ENCODE data around the gene KIF21A.

Gene KIF21A

GRCh38 chr12:39441189-39441962 is 1.5 kb downstream of the KIF21A start:
- Histone ChIP-seq H3K27me3 (replicated peaks; ENCODE audit: insufficient read depth, low read length) (no peaks in the 10 kb centered on the region), H2AFZ (ENCODE audit: low read length) (no peak overlapping the region), H3K79me2 (ENCODE audit: low read length) (peaks cover 55% of the 10 kb centered on the region), H3F3A (ENCODE audit: insufficient read depth, low read length) (0 out of 2 replicates have a peak, but pooled peaks cover 9% of the 10 kb centered on the region), H3K36me3 (replicated peaks; ENCODE audit: insufficient read depth, low read length) (no peaks in the 10 kb centered on the region), H3K9me2 (replicated peaks; ENCODE audit: insufficient read depth, low read length) (no peaks in the 10 kb centered on the region), H3K4me3 (ENCODE audit: low read length) (peak overlapping the region; percentile 79), H3K27ac (ENCODE audit: low read length) (no peak overlapping the region), H3K9ac (ENCODE audit: low read length) (no peak overlapping the region; the same call in 1 of the 2 replicates), H4K20me1 (ENCODE audit: insufficient read depth, low read length) (no peaks in the 10 kb centered on the region; the same call in 1 of the 2 replicates), H3K9me3 (replicated peaks; ENCODE audit: insufficient read depth, low read length) (no peaks in the 10 kb centered on the region), H3K4me1 (ENCODE audit: low read length) (peaks cover 12% of the 10 kb centered on the region; the same call in 1 of the 2 replicates), H3K4me2 (ENCODE audit: low read depth, low read length) (peak overlapping the region; percentile 72)
- no peak for TF ChIP-seq CTCF (IDR thresholded peaks at IDR 0.05; ENCODE audit: low read length)
- DNase-seq = no peak

GRCh38 chr12:39440781-39441180 is 2.1 kb downstream of the KIF21A start:
- Histone ChIP-seq H3K4me3 (ENCODE audit: low read length) (no peak overlapping the region), H3K27me3 (replicated peaks; ENCODE audit: insufficient read depth, low read length) (no peaks in the 10 kb centered on the region), H3K4me2 (ENCODE audit: low read depth, low read length) (no peak overlapping the region), H3K79me2 (ENCODE audit: low read length) (peaks cover 55% of the 10 kb centered on the region), H3F3A (ENCODE audit: insufficient read depth, low read length) (0 out of 2 replicates have a peak, but pooled peaks cover 9% of the 10 kb centered on the region), H3K9ac (ENCODE audit: low read length) (no peak overlapping the region), H4K20me1 (ENCODE audit: insufficient read depth, low read length) (no peaks in the 10 kb centered on the region; the same call in 1 of the 2 replicates), H2AFZ (ENCODE audit: low read length) (no peak overlapping the region), H3K9me3 (replicated peaks; ENCODE audit: insufficient read depth, low read length) (no peaks in the 10 kb centered on the region), H3K4me1 (ENCODE audit: low read length) (peaks cover 12% of the 10 kb centered on the region; the same call in 1 of the 2 replicates), H3K9me2 (replicated peaks; ENCODE audit: insufficient read depth, low read length) (no peaks in the 10 kb centered on the region), H3K27ac (ENCODE audit: low read length) (no peak overlapping the region), H3K36me3 (replicated peaks; ENCODE audit: insufficient read depth, low read length) (no peaks in the 10 kb centered on the region)
- DNase-seq = no peak
- TF ChIP-seq EZH2 (optimal IDR thresholded peaks at IDR 0.05; ENCODE audit: low read depth, low read length) (no peak), CTCF (IDR thresholded peaks at IDR 0.05; ENCODE audit: low read length) (no peak), EZH2phosphoT487 (IDR thresholded peaks at IDR 0.05; ENCODE audit: low read length) (no peak)

GRCh38 chr12:39440101-39440500 is 2.8 kb downstream of the KIF21A start:
- no peak overlapping the region for H3K27ac ChIP-seq (ENCODE audit: low read length)
- no peaks in the 10 kb centered on the region for H3K27me3 ChIP-seq (replicated peaks; ENCODE audit: insufficient read depth, low read length)
- no peak for DNase-seq
- TF ChIP-seq EZH2 (optimal IDR thresholded peaks at IDR 0.05; ENCODE audit: low read depth, low read length) (no peak), EZH2phosphoT487 (IDR thresholded peaks at IDR 0.05; ENCODE audit: low read length) (no peak), CTCF (IDR thresholded peaks at IDR 0.05; ENCODE audit: low read length) (no peak)
- H2AFZ ChIP-seq (ENCODE audit: low read length) = no peak overlapping the region
- no peak overlapping the region for H3K9ac ChIP-seq (ENCODE audit: low read length)
- no peak overlapping the region for H3K4me2 ChIP-seq (ENCODE audit: low read depth, low read length)
- H3K4me1 ChIP-seq (ENCODE audit: low read length) = peaks cover 12% of the 10 kb centered on the region; the same call in 1 of the 2 replicates
- H3K9me3 ChIP-seq (replicated peaks; ENCODE audit: insufficient read depth, low read length) = no peaks in the 10 kb centered on the region
- no peak overlapping the region for H3K4me3 ChIP-seq (ENCODE audit: low read length)
- 0 out of 2 replicates have a peak, but pooled peaks cover 9% of the 10 kb centered on the region for H3F3A ChIP-seq (ENCODE audit: insufficient read depth, low read length)
- H3K9me2 ChIP-seq (replicated peaks; ENCODE audit: insufficient read depth, low read length) = no peaks in the 10 kb centered on the region
- H3K36me3 ChIP-seq (replicated peaks; ENCODE audit: insufficient read depth, low read length) = no peaks in the 10 kb centered on the region
- peaks cover 60% of the 10 kb centered on the region for H3K79me2 ChIP-seq (ENCODE audit: low read length)
- no peaks in the 10 kb centered on the region; the same call in 1 of the 2 replicates for H4K20me1 ChIP-seq (ENCODE audit: insufficient read depth, low read length)

All from MM.1S (cell line).